ENCODE results near the gene ZHX3. TPM values are rescaled to one million over a fixed set of nuclear protein-coding genes. Genes with fewer than 3 reads are reported as not detected.
A peak's percentile ranks its signal among the peaks of the same experiment; 100 is the strongest.
"Not testable (repeated sequence)": the region's sequence is repeated elsewhere in the genome, so short reads cannot be mapped to it uniquely, and the experiment has no call there.

ZHX3 gene
- total RNA-seq, 2 donors from 2014 or later: 31.7 to 35.3 TPM

- intact Hi-C loops (cut with DNase I, micrococcal nuclease): no loop called here
- ATAC-seq: peak; percentile 3
- peak; percentile 74 to 78 for DNase-seq
Observed at GRCh38 chr20:41137614-41138474, 179.7 kb downstream of the ZHX3 start.

- peak; percentile 89 to 94 for DNase-seq
- intact Hi-C loops (cut with DNase I, micrococcal nuclease): no loop called here
- peak; percentile 86 for ATAC-seq
Observed at GRCh38 chr20:41136680-41137613, 180.6 kb downstream of the ZHX3 start, which contains the start of gene PLCG1. PLCG1 (plus strand) TSS chr20:41137543; CDS start chr20:41137642, 99 bp downstream.

- ATAC-seq: peak; percentile 10
- DNase-seq: no peak
- intact Hi-C loops (cut with DNase I, micrococcal nuclease): no loop called here
Observed at GRCh38 chr20:41135888-41136679, 181.4 kb downstream of the ZHX3 start.

GRCh38 chr20:41135187-41135887 is 182.2 kb downstream of the ZHX3 start:
- ATAC-seq (peak; percentile 26), DNase-seq (peak; percentile 38 to 67)
- intact Hi-C loops (cut with DNase I, micrococcal nuclease): no loop called here

- no peak for ATAC-seq
- DNase-seq: no peak
- intact Hi-C loops (cut with DNase I, micrococcal nuclease): no loop called here
Observed at GRCh38 chr20:41134362-41135186, 183.0 kb downstream of the ZHX3 start.

GRCh38 chr20:41133709-41134361 is 183.7 kb downstream of the ZHX3 start:
- DNase-seq (no peak), ATAC-seq (no peak)

GRCh38 chr20:41132388-41132775 is 185.1 kb downstream of the ZHX3 start:
- DNase-seq; ATAC-seq; intact Hi-C loops (cut with DNase I, micrococcal nuclease): not testable (repeated sequence)

More at GRCh38 chr20:41133709-41134361, 183.7 kb downstream of the ZHX3 start:
- intact Hi-C loops (cut with DNase I, micrococcal nuclease): no loop called here

- no peak for ATAC-seq
- DNase-seq: no peak
- intact Hi-C loops (cut with DNase I, micrococcal nuclease): no loop called here
Observed at GRCh38 chr20:41131594-41132387, 185.7 kb downstream of the ZHX3 start.

Small RNAs within 50 kb of the gene (microRNA-seq; reads per million reads assigned to microRNA genes)
- 0 reads per million in 2 donors for gene MIR6871

Other genes with a start within 250 kb of the ZHX3 start
- 10 to 100 TPM; 58.0 to 74.7 TPM for gene PLCG1, start 180.2 kb downstream of the ZHX3 start, total RNA-seq
- 10 to 100 TPM; 45.5 to 57.0 TPM for gene LPIN3, start 23.1 kb upstream of the ZHX3 start, total RNA-seq
- gene EMILIN3, start 49.1 kb upstream of the ZHX3 start, total RNA-seq: under 1 TPM in 1 of 2 donors, not detected in 1; 0.47 TPM

All from left colon (tissue), 2 donors.